Measurements from ENCODE around the gene EPB41L5.
"Not testable (repeated sequence)": the region's sequence is repeated elsewhere in the genome, so short reads cannot be mapped to it uniquely, and the experiment has no call there.

EPB41L5 gene

GRCh38 chr2:120174963-120175581 lies 162.2 kb downstream of the EPB41L5 start:
- no peak overlapping the region for H3K4me3 ChIP-seq (ENCODE audit: low read length)
- peak; percentile 58 for DNase-seq (ENCODE audit: low read depth, low spot score)

- peak overlapping the region; percentile 64 for H3K4me3 ChIP-seq (ENCODE audit: low read length)
These were observed 163.6 kb downstream of the EPB41L5 start for GRCh38 chr2:120176526-120176925.

GRCh38 chr2:120177001-120177621 lies 164.2 kb downstream of the EPB41L5 start:
- peak overlapping the region; percentile 64 for H3K4me3 ChIP-seq (ENCODE audit: low read length)
- peak; percentile 93 for DNase-seq (ENCODE audit: low read depth, low spot score)

More at GRCh38 chr2:120176526-120176925, 163.6 kb downstream of the EPB41L5 start:
- no peak for DNase-seq (ENCODE audit: low read depth, low spot score)

GRCh38 chr2:120177973-120178372 lies 165.1 kb downstream of the EPB41L5 start:
- no peak for DNase-seq (ENCODE audit: low read depth, low spot score)
- H3K4me3 ChIP-seq (ENCODE audit: low read length) = no peak overlapping the region

GRCh38 chr2:120179396-120179795 lies 166.5 kb downstream of the EPB41L5 start:
- H3K4me3 ChIP-seq (ENCODE audit: low read length) = no peak overlapping the region
- DNase-seq (ENCODE audit: low read depth, low spot score) = no peak

GRCh38 chr2:120180066-120180465 lies 167.2 kb downstream of the EPB41L5 start:
- DNase-seq (ENCODE audit: low read depth, low spot score) = no peak
- H3K4me3 ChIP-seq (ENCODE audit: low read length) = no peak overlapping the region

GRCh38 chr2:120182019-120182560 lies 169.2 kb downstream of the EPB41L5 start:
- no peak overlapping the region for H3K4me3 ChIP-seq (ENCODE audit: low read length)
- DNase-seq (ENCODE audit: low read depth, low spot score) = no peak

GRCh38 chr2:120189189-120189588 lies 176.3 kb downstream of the EPB41L5 start:
- no peak for DNase-seq (ENCODE audit: low read depth, low spot score)
- no peak overlapping the region for H3K4me3 ChIP-seq (ENCODE audit: low read length)

GRCh38 chr2:120192280-120192679 lies 179.4 kb downstream of the EPB41L5 start:
- no peak for DNase-seq (ENCODE audit: low read depth, low spot score)

GRCh38 chr2:120195553-120195952 lies 182.7 kb downstream of the EPB41L5 start:
- no peak overlapping the region for H3K4me3 ChIP-seq (ENCODE audit: low read length)
- no peak for DNase-seq (ENCODE audit: low read depth, low spot score)

More at GRCh38 chr2:120192280-120192679, 179.4 kb downstream of the EPB41L5 start:
- H3K4me3 ChIP-seq (ENCODE audit: low read length) = no peak overlapping the region

GRCh38 chr2:120199817-120200459 lies 187.1 kb downstream of the EPB41L5 start:
- not testable (repeated sequence) for DNase-seq (ENCODE audit: low read depth, low spot score); H3K4me3 ChIP-seq (ENCODE audit: low read length)

GRCh38 chr2:120203251-120204021 lies 190.6 kb downstream of the EPB41L5 start:
- no peak for DNase-seq (ENCODE audit: low read depth, low spot score)
- H3K4me3 ChIP-seq (ENCODE audit: low read length) = no peak overlapping the region

GRCh38 chr2:120204022-120204405 lies 191.1 kb downstream of the EPB41L5 start:
- H3K4me3 ChIP-seq (ENCODE audit: low read length) = no peak overlapping the region
- DNase-seq (ENCODE audit: low read depth, low spot score) = no peak

- DNase-seq (ENCODE audit: low read depth, low spot score) = no peak
- H3K4me3 ChIP-seq (ENCODE audit: low read length) = no peak overlapping the region
These were observed 191.5 kb downstream of the EPB41L5 start for GRCh38 chr2:120204417-120204816.

- no peak for DNase-seq (ENCODE audit: low read depth, low spot score)
- no peak overlapping the region for H3K4me3 ChIP-seq (ENCODE audit: low read length)
These were observed 192.2 kb downstream of the EPB41L5 start for GRCh38 chr2:120204945-120205670.

GRCh38 chr2:120206022-120206581 lies 193.2 kb downstream of the EPB41L5 start:
- no peak overlapping the region for H3K4me3 ChIP-seq (ENCODE audit: low read length)
- DNase-seq (ENCODE audit: low read depth, low spot score) = no peak

GRCh38 chr2:120208381-120209353 lies 195.8 kb downstream of the EPB41L5 start:
- H3K4me3 ChIP-seq (ENCODE audit: low read length) = no peak overlapping the region
- DNase-seq (ENCODE audit: low read depth, low spot score) = no peak
